Ovary (tissue), 9 donors: Measurements from ENCODE around the gene SPI1. TPM values are rescaled to one million over a fixed set of nuclear protein-coding genes. Genes with fewer than 3 reads are reported as not detected.

ENCODE experiments used
- DNase-seq, 5 donors: peaks; one replicate each; pipeline ENCODE4 v3.0.0-alpha.2; 2019 to 2020
- H3K27ac ChIP-seq, 2 donors: fragments of 200-600 bp; one replicate each; pipeline versions ENCODE4 v1.5.1 to v1.8.0; 2019 to 2022
- H3K27me3 ChIP-seq: fragments of 200-600 bp; one replicate; pipeline ENCODE4 v1.8.0; 2022
- H3K36me3 ChIP-seq: fragments of 200-600 bp; sonication (generic); one replicate; pipeline ENCODE4 v1.5.1; 2019
- H3K4me1 ChIP-seq: one replicate; pipeline ENCODE4 v1.8.1; 2013; ENCODE audit warnings: mild to moderate bottlenecking, moderate library complexity; ENCODE audit not compliant: insufficient read depth
- H3K4me3 ChIP-seq: fragments of 200-600 bp; sonication (generic); one replicate; pipeline ENCODE4 v1.5.1; 2017
- H3K9me3 ChIP-seq, 2 donors: fragments of 200-600 bp in 1 of 2; sonication (generic) in 1 of 2; one replicate each; pipeline versions ENCODE4 v1.5.1 to v1.8.1; 2013 to 2019; ENCODE audit warnings: mild to moderate bottlenecking in 1 of 2, moderate library complexity in 1 of 2
- EP300 ChIP-seq: sonication (generic); formaldehyde crosslinking; IDR thresholded peaks from one replicate; pipeline ENCODE4 v1.6.1; 2017; ENCODE audit warnings: antibody characterized with exemption
- POLR2A ChIP-seq: fragments of 450-650 bp; IDR thresholded peaks from one replicate; pipeline ENCODE4 v1.6.1; 2017; ENCODE audit warnings: antibody characterized with exemption, mild to moderate bottlenecking, moderate library complexity
- WGBS, 3 donors: extraction: QIAGEN DNeasy Blood & Tissue Kit in 1 of 3; methylation state at CpG; one replicate each; pipeline versions ENCODE4 v1.1.5 to v1.1.7; 2013 to 2017; 5-methylcytosine and 5-hydroxymethylcytosine counted together
- intact Hi-C, 4 donors: fragments of 100-400 bp; cut with DNase I; formaldehyde crosslinking; loops; one replicate each; pipeline versions ENCODE4 v1.11.0 to v1.15.1; 2022 to 2023
- polyA plus RNA-seq, 2 donors: library from polyadenylated mRNA; stranded (reverse); fragments of 200-250 nt in 1 of 2; fragments of 350-450 nt in 1 of 2; fragmentation: Illumina TruSeq in 1 of 2; extraction: RNeasy Lipid Tissue Mini Kit (QIAGEN cat#74804) in 1 of 2; gene quantifications; one replicate each; pipeline ENCODE4 v1.2.3, GENCODE V29; 2013 to 2014
- total RNA-seq, 7 donors: library from RNA; depleted of rRNA in 2 of 7; stranded (reverse); fragments of >200 nt in 2 of 7; fragmentation: NEBNext Ultra II Directional in 3 of 7; extraction: Animal tissue kit (Norgen Biotek cat#: 25700) in 3 of 7; gene quantifications; one replicate each; pipeline versions ENCODE4 v1.1.0 to v1.2.4, GENCODE V29; 2016 to 2023
- TF ChIP-seq, protein P1 (sequence below), 3 donors: fragments of 450-650 bp in 2 of 3; fragments of 200-600 bp in 1 of 3; IDR thresholded peaks; one replicate each; pipeline versions ENCODE4 v1.5.1 to v1.8.0; 2016 to 2022; ENCODE audit warnings: antibody characterized with exemption in 3 of 3, mild to moderate bottlenecking in 1 of 3
- donor health status: DM: no; HTN: no; CAD: no; lungs with moderate emphysema.
- donor health status: DM: no; HTN: no; CAD: no.
- donor health status: Bipolar disorder and iron deficiency.
- donor health status: DM: yes; HTN: yes; CAD: no.
- donor health status: DM: no; HTN: no; CAD: no.
- donor health status: DM: yes; HTN: yes; CAD: no.

SPI1 gene
- total and polyA plus RNA-seq, 9 donors = 3.9 to 21.5 (median 6.8) TPM

GRCh38 chr11:47390422-47390760, 12.0 kb upstream of the SPI1 start:
- peak in 1 of 5 donors; percentile 14 for DNase-seq
- Histone ChIP-seq H3K27ac (no peak overlapping the region), H3K9me3 (no peaks in the 10 kb centered on the region), H3K27me3 (no peaks in the 10 kb centered on the region), H3K4me1 (no peaks in the 10 kb centered on the region), H3K4me3 (no peak overlapping the region), H3K36me3 (no peaks in the 10 kb centered on the region)
- intact Hi-C loops = no loop called here
- TF ChIP-seq POLR2A = no peak
- TF ChIP-seq EP300 = no peak
- TF ChIP-seq, protein P1, sequence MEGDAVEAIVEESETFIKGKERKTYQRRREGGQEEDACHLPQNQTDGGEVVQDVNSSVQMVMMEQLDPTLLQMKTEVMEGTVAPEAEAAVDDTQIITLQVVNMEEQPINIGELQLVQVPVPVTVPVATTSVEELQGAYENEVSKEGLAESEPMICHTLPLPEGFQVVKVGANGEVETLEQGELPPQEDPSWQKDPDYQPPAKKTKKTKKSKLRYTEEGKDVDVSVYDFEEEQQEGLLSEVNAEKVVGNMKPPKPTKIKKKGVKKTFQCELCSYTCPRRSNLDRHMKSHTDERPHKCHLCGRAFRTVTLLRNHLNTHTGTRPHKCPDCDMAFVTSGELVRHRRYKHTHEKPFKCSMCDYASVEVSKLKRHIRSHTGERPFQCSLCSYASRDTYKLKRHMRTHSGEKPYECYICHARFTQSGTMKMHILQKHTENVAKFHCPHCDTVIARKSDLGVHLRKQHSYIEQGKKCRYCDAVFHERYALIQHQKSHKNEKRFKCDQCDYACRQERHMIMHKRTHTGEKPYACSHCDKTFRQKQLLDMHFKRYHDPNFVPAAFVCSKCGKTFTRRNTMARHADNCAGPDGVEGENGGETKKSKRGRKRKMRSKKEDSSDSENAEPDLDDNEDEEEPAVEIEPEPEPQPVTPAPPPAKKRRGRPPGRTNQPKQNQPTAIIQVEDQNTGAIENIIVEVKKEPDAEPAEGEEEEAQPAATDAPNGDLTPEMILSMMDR (IDR thresholded peaks at IDR 0.05) = no peak
- WGBS, 3 donors = 91 to 95% (median 94%) methylated on average over 6 of the region's 6 CpGs

DNA sequence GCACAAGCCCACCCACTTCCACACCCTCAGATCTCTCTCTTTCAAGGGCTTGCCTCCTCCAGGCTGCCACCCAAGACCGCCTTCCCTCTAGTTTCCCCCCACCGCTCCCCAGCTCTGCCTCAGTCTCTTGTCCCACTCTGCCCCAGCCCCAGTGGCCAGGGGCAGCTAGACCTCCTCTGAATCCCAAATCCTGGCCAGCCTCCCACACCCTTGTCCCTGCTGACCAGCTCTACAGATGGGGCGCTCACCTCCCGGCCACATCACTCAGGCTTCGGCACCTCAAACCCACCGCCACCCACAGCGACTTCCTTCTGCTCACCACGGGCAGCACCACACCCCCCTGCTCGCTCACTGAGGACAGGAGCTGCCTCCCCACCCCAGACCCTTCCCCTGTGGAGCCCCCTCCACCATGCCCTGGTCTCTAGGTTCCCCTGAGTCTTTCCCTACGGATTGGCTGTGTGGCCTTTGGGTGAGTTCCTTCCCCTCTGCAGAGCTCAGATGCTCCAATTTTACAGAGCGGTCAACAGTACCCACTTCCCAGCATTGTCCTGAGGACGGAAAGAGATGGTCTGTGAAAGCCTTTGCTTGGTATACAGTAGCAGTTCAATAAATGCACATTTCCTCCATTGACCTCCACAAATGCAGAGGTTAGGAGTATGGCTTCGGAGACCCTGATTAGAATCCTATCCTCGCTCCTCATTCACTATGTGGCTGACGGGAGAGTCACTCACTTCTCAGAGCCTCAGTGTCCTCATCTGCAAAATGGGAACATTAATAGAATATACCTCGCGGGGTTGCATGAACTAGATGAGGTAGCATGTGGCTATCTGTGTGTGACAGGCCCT, 11.5 kb upstream of the SPI1 start:
- peak in 1 of 5 donors; percentile 24 for DNase-seq
- no peak overlapping the region for H3K27ac ChIP-seq
- H3K9me3 ChIP-seq = no peaks in the 10 kb centered on the region
- intact Hi-C loops = no loop called here
- TF ChIP-seq, protein P1 (IDR thresholded peaks at IDR 0.05) = no peak
- no peak for TF ChIP-seq EP300
- TF ChIP-seq POLR2A = no peak
- H3K4me1 ChIP-seq = no peaks in the 10 kb centered on the region
- H3K27me3 ChIP-seq = no peaks in the 10 kb centered on the region
- H3K4me3 ChIP-seq = no peak overlapping the region
- WGBS, 3 donors = 85 to 90% (median 88%) methylated on average over 17 of the region's 17 CpGs
- H3K36me3 ChIP-seq = no peaks in the 10 kb centered on the region

- peak in 1 of 5 donors; percentile 28 for DNase-seq
- WGBS, 3 donors = 85 to 90% (median 86%) methylated on average over 27 to 28 of the region's 28 CpGs
- intact Hi-C loops = no loop called here
- Histone ChIP-seq H3K9me3 (no peaks in the 10 kb centered on the region), H3K27ac (no peak overlapping the region), H3K4me1 (no peaks in the 10 kb centered on the region), H3K4me3 (no peak overlapping the region), H3K36me3 (no peaks in the 10 kb centered on the region), H3K27me3 (no peaks in the 10 kb centered on the region)
- TF ChIP-seq, protein P1 (IDR thresholded peaks at IDR 0.05) = no peak
- TF ChIP-seq POLR2A = no peak
- TF ChIP-seq EP300 = no peak
These were observed 10.6 kb upstream of the SPI1 start for GRCh38 chr11:47388697-47389576.

DNA sequence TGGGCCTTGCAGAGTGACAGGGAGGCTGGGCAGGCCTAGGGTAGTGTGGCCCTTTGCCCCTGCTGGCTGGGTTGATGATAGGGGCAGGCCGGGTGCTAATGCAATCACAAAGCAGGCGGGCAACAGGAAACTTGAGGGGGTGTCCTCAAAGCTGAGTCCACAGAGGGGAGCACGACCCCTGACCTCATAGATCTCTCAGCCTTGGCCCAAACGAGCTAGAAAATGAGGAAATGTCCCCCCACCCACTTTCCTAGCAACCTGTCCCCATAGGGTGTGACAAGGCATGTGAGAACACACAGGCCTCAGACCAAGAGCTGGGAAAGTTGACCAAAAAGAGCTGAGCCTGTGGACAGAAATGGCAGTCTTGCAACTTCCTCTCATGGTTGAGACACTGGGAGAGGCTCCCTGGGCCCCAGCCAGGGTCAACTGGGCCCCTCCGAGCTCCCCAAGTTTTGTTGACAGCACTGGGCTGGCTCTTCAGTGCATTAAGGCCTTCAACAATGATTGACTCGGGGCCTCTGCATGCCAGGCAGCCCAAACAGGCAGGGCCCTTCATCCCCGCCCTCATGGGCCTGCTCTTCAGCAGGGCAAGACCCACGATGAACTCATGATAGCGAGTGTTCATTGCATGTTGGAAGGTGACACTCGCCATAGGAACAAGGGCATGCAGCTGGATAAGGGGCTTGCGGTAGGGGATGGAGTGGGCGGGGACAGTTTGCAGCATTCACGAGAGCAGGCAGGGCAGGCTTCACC, 9.8 kb upstream of the SPI1 start:
- Histone ChIP-seq H3K27ac (no peak overlapping the region), H3K4me1 (no peaks in the 10 kb centered on the region), H3K36me3 (no peaks in the 10 kb centered on the region), H3K9me3 (no peaks in the 10 kb centered on the region), H3K27me3 (no peaks in the 10 kb centered on the region), H3K4me3 (no peak overlapping the region)
- 80 to 86% (median 83%) methylated on average over 13 of the region's 13 CpGs for WGBS, 3 donors
- intact Hi-C loops = no loop called here
- DNase-seq = peak in 1 of 5 donors; percentile 29
- TF ChIP-seq, protein P1 (IDR thresholded peaks at IDR 0.05) = no peak
